C4-2B (cell line): ENCODE data around the gene CA5A.

Experiments
- ZFX ChIP-seq: fragments of 450-650 bp; IDR thresholded peaks from 2 replicates; pipeline ENCODE4 v1.6.1; 2017
- TF ChIP-seq, protein P1 (sequence below): fragments of 450-650 bp; conservative IDR thresholded peaks from 2 replicates; pipeline ENCODE4 v1.5.1; 2017; ENCODE audit warnings: mild to moderate bottlenecking

DNA sequence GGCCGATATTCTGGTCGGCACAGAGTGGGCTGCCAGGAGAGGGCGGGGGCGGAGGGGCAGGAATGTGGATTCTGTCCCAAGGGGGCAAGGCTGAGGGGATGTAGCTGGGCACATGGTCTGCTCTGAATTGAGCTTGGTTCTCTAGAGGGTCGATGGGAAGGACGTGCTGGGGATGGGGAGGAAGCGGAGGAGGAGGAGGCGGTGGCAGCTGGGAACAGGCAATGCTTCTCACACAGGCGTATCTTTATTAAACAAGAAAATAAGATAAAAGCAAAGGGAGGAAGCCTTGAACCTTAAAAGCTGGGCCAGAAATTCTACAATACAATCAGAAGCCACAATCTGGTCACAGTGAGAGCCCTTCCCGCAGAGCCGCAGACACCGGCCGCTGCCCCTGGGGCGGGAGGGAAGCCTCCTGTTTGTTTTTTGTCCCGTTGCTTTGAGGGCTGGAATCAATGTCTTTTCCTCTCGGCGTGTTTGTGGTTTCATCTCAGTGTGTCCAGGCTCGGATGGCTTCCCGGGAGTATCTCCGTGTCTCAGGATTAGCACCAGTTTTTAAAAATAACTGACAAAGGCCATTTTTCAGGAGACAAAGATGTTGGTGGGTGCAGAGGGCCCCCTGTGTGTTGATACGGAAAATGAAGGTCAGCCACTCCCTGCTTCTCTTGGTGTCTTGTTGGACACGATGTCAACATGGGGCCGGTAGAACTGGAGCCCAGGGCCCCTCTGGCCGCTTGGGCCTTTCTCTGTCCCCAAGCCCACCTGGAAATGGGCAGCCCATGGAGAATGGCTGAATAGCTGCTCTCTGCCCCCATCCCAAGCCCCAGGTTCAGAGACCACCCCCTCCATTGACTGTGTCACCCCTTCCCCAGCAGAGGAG is 54.8 kb downstream of the CA5A start:
- TF ChIP-seq, protein P1, sequence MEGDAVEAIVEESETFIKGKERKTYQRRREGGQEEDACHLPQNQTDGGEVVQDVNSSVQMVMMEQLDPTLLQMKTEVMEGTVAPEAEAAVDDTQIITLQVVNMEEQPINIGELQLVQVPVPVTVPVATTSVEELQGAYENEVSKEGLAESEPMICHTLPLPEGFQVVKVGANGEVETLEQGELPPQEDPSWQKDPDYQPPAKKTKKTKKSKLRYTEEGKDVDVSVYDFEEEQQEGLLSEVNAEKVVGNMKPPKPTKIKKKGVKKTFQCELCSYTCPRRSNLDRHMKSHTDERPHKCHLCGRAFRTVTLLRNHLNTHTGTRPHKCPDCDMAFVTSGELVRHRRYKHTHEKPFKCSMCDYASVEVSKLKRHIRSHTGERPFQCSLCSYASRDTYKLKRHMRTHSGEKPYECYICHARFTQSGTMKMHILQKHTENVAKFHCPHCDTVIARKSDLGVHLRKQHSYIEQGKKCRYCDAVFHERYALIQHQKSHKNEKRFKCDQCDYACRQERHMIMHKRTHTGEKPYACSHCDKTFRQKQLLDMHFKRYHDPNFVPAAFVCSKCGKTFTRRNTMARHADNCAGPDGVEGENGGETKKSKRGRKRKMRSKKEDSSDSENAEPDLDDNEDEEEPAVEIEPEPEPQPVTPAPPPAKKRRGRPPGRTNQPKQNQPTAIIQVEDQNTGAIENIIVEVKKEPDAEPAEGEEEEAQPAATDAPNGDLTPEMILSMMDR, result no peak
- TF ChIP-seq ZFX, result no peak
